ENCODE results near the gene LRRC8C.

The LRRC8C gene

DNA sequence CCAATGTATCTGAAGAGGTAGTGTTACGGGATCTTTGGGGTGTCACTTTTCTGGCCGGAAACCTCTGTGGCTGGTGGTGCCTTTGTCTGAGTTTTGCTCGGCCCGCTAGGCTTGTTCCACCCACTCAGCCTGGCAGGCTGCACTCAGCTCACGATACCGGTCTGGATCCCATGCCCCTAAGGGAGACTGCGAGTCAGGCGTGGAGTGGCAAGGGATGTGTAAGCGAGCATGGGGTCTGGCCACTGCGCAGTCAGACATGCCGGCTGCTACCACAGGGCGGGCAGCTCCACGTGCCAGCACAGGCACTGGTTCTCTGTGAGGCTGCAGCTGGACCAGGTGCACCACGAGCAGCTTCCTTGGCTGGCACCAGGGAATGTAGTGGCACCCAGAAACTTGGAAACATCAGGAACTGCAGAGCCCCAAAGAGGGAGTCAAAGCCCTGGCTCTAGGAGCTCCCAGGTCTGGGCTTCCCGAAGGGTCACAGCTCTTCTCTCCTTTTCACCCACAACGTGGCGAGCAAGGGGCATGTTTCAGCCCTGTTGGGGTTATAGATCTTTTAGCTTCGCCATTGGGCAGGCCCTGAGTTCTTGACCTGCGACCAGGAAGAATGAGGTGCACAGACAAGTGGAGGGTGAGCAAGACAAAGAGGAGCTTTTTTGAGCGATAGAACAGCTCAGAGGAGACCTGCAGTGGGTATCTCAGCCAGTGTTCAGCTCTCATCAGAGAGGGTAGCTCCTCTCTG is 23.8 kb upstream of the LRRC8C start:
- no peaks in the 10 kb centered on the region for H3K4me1 ChIP-seq (ENCODE audit: low read depth, poor library complexity, severe bottlenecking)
- H3K27ac ChIP-seq: no peak overlapping the region
- no peak overlapping the region for H3K4me2 ChIP-seq
- H2AFZ ChIP-seq (ENCODE audit: low read depth): no peak overlapping the region
- no peaks in the 10 kb centered on the region for H3K36me3 ChIP-seq (ENCODE audit: insufficient read depth)
- TF ChIP-seq, protein P1, sequence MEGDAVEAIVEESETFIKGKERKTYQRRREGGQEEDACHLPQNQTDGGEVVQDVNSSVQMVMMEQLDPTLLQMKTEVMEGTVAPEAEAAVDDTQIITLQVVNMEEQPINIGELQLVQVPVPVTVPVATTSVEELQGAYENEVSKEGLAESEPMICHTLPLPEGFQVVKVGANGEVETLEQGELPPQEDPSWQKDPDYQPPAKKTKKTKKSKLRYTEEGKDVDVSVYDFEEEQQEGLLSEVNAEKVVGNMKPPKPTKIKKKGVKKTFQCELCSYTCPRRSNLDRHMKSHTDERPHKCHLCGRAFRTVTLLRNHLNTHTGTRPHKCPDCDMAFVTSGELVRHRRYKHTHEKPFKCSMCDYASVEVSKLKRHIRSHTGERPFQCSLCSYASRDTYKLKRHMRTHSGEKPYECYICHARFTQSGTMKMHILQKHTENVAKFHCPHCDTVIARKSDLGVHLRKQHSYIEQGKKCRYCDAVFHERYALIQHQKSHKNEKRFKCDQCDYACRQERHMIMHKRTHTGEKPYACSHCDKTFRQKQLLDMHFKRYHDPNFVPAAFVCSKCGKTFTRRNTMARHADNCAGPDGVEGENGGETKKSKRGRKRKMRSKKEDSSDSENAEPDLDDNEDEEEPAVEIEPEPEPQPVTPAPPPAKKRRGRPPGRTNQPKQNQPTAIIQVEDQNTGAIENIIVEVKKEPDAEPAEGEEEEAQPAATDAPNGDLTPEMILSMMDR (conservative IDR thresholded peaks at IDR 0.05; ENCODE audit: low read depth, low read length): no peak
- no peaks in the 10 kb centered on the region for H3K27me3 ChIP-seq (ENCODE audit: insufficient read depth, low read depth)
- no peaks in the 10 kb centered on the region for H4K20me1 ChIP-seq (ENCODE audit: insufficient read depth)
- H3K9ac ChIP-seq: no peak overlapping the region
- H3K79me2 ChIP-seq (ENCODE audit: insufficient read depth, low read depth): no peaks in the 10 kb centered on the region
- no peak overlapping the region for H3K4me3 ChIP-seq (IDR thresholded peaks at IDR 0.05; ENCODE audit: insufficient read depth, low read depth, low read length)

DNA sequence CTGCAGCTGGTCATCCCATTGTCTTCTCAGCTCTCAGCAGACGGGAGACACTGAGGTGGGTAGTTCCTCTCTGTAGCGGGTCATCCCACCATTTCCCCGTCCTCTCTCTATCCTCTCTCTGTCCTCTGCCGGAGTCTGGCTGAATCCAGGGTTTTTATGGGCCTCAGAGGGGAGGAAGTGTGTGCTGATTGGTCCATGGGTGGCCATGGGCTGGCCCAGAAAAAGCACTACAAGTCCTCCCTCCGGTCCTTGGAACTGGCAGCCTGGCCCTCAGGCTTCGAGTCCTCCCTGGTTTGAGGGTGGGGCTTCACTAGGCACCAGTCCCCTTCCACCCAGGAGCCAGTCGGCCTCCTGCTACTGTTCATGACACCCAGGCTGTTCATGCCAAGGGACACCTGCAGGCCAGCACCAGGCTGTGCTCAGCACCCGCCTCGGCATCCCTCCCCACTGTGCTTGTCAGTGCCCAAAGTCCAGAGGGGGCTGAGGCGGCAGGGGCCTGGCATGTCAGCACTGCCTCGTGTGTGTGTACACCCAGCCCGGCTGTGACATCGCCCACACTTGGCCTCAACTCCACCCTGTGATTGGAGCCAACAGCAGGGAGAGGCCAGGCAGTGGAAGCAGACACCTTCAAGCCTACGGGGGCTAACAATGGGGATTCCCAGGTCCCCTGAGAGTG is 23.0 kb upstream of the LRRC8C start:
- H3K36me3 ChIP-seq (ENCODE audit: insufficient read depth): no peaks in the 10 kb centered on the region
- no peaks in the 10 kb centered on the region for H3K79me2 ChIP-seq (ENCODE audit: insufficient read depth, low read depth)
- H3K4me2 ChIP-seq: no peak overlapping the region
- H3K4me3 ChIP-seq (IDR thresholded peaks at IDR 0.05; ENCODE audit: insufficient read depth, low read depth, low read length): no peak overlapping the region
- no peak overlapping the region for H3K9ac ChIP-seq
- TF ChIP-seq, protein P1 (conservative IDR thresholded peaks at IDR 0.05; ENCODE audit: low read depth, low read length): no peak
- H4K20me1 ChIP-seq (ENCODE audit: insufficient read depth): no peaks in the 10 kb centered on the region
- no peak overlapping the region for H3K27ac ChIP-seq
- no peaks in the 10 kb centered on the region for H3K4me1 ChIP-seq (ENCODE audit: low read depth, poor library complexity, severe bottlenecking)
- H3K27me3 ChIP-seq (ENCODE audit: insufficient read depth, low read depth): no peaks in the 10 kb centered on the region
- H2AFZ ChIP-seq (ENCODE audit: low read depth): no peak overlapping the region

DNA sequence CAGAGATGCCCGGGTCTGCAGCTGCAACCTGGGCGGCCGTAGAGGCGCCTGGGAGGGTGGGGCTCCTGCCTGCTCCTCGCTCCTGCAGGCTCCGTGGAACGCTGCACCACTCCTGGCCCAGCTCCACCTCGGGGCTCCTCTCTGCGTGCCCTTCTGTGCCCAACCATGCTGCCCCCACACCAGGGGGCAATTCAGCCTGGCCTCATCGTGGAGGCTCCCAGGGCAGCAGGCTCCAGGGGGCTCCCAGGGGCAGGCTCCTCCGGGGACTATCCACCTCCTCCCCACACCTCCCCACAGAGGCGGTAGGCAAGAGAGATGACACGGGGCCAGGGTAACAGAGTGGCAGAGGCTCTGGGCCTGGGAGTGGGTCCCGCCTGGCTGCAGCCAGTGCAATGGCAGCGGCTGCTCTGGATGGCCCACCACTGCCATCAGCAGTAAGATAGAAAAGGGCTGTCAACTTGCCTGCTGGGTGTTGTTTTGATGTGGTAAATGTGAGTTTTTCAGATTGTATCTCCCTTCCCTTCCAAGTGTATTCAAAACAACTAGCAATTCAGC is 22.4 kb upstream of the LRRC8C start:
- Histone ChIP-seq H3K9ac (no peak overlapping the region), H3K79me2 (ENCODE audit: insufficient read depth, low read depth) (no peaks in the 10 kb centered on the region), H3K4me3 (IDR thresholded peaks at IDR 0.05; ENCODE audit: insufficient read depth, low read depth, low read length) (no peak overlapping the region), H3K27me3 (ENCODE audit: insufficient read depth, low read depth) (no peaks in the 10 kb centered on the region), H3K4me2 (no peak overlapping the region), H2AFZ (ENCODE audit: low read depth) (no peak overlapping the region), H3K36me3 (ENCODE audit: insufficient read depth) (no peaks in the 10 kb centered on the region), H4K20me1 (ENCODE audit: insufficient read depth) (no peaks in the 10 kb centered on the region), H3K27ac (no peak overlapping the region), H3K4me1 (ENCODE audit: low read depth, poor library complexity, severe bottlenecking) (no peaks in the 10 kb centered on the region)
- TF ChIP-seq, protein P1 (conservative IDR thresholded peaks at IDR 0.05; ENCODE audit: low read depth, low read length): no peak

- Histone ChIP-seq H2AFZ (ENCODE audit: low read depth) (no peak overlapping the region), H3K4me2 (no peak overlapping the region), H3K27me3 (ENCODE audit: insufficient read depth, low read depth) (no peaks in the 10 kb centered on the region), H3K9ac (no peak overlapping the region), H3K36me3 (ENCODE audit: insufficient read depth) (no peaks in the 10 kb centered on the region), H3K27ac (no peak overlapping the region), H3K79me2 (ENCODE audit: insufficient read depth, low read depth) (no peaks in the 10 kb centered on the region), H3K4me1 (ENCODE audit: low read depth, poor library complexity, severe bottlenecking) (no peaks in the 10 kb centered on the region), H4K20me1 (ENCODE audit: insufficient read depth) (no peaks in the 10 kb centered on the region), H3K4me3 (IDR thresholded peaks at IDR 0.05; ENCODE audit: insufficient read depth, low read depth, low read length) (no peak overlapping the region)
- TF ChIP-seq, protein P1 (conservative IDR thresholded peaks at IDR 0.05; ENCODE audit: low read depth, low read length): no peak
These were observed 21.2 kb upstream of the LRRC8C start for GRCh38 chr1:89611721-89612120.

Data from KMS-11 (cell line).